Heart left ventricle (tissue), 16 donors: ENCODE data around the gene SPATA3. TPM values are rescaled to one million over a fixed set of nuclear protein-coding genes. Genes with fewer than 3 reads are reported as not detected.

ENCODE experiments used
- ATAC-seq, 4 donors: fragments of 200-7000 bp; cut with Tn5 transposase; one replicate each; pipeline ENCODE4 v1.9.1; 2020 to 2022; ENCODE audit warnings: moderate library complexity in 4 of 4, mild to moderate bottlenecking in 3 of 4, moderate number of reproducible peaks in 1 of 4
- DNase-seq, 5 donors: peaks; one replicate each; pipeline ENCODE4 v3.0.0-alpha.2; 2020
- H3K27ac ChIP-seq, 12 donors: fragments of 200-600 bp; sonication (generic) in 4 of 12; one replicate each; pipeline versions ENCODE4 v1.5.0 to v1.8.0; 2016 to 2022; ENCODE audit warnings: mild to moderate bottlenecking in 2 of 12
- H3K27me3 ChIP-seq, 9 donors: fragments of 200-600 bp; sonication (generic) in 2 of 9; one replicate each; pipeline versions ENCODE4 v1.5.1 to v1.8.0; 2016 to 2022; ENCODE audit warnings: mild to moderate bottlenecking in 3 of 9
- H3K36me3 ChIP-seq, 9 donors: fragments of 200-600 bp; sonication (generic) in 2 of 9; one replicate each; pipeline versions ENCODE4 v1.5.0 to v1.8.0; 2018 to 2022; ENCODE audit warnings: mild to moderate bottlenecking in 2 of 9
- H3K4me1 ChIP-seq, 12 donors: fragments of 200-600 bp; sonication (generic) in 4 of 12; one replicate each; pipeline versions ENCODE4 v1.5.0 to v1.8.0; 2016 to 2022; ENCODE audit warnings: mild to moderate bottlenecking in 3 of 12
- H3K4me3 ChIP-seq, 12 donors: fragments of 200-600 bp; sonication (generic) in 4 of 12; one replicate each; pipeline versions ENCODE4 v1.5.0 to v1.8.0; 2017 to 2022; ENCODE audit warnings: mild to moderate bottlenecking in 9 of 12, moderate library complexity in 4 of 12
- H3K9me3 ChIP-seq, 12 donors: fragments of 200-600 bp; sonication (generic) in 4 of 12; one replicate each; pipeline versions ENCODE4 v1.5.0 to v1.8.0; 2016 to 2022; ENCODE audit warnings: mild to moderate bottlenecking in 1 of 12
- CTCF ChIP-seq, 12 donors: fragments of 200-600 bp; sonication (generic) in 4 of 12; IDR thresholded peaks; one replicate each; pipeline versions ENCODE4 v1.5.0 to v1.8.0; 2018 to 2022; ENCODE audit warnings: antibody characterized with exemption in 12 of 12, mild to moderate bottlenecking in 5 of 12
- POLR2A ChIP-seq, 2 donors: fragments of 450-650 bp; IDR thresholded peaks; one replicate each; pipeline ENCODE4 v1.6.1; 2017; ENCODE audit warnings: antibody characterized with exemption in 2 of 2, mild to moderate bottlenecking in 2 of 2, moderate library complexity in 2 of 2
- WGBS, 4 donors: extraction: QIAGEN DNeasy Blood & Tissue Kit in 2 of 4; methylation state at CpG; one replicate each; pipeline versions ENCODE4 v1.1.5 to v1.1.7; 2013 to 2018; 5-methylcytosine and 5-hydroxymethylcytosine counted together
- intact Hi-C, 10 donors: fragments of 100-400 bp; cut with DNase I; formaldehyde crosslinking; loops; one replicate each; pipeline versions ENCODE4 v1.11.1 to v1.14.2; 2022
- polyA plus RNA-seq, 2 donors: library from polyadenylated mRNA; stranded (reverse); fragments of 200-250 nt; gene quantifications; one replicate each; pipeline ENCODE4 v1.2.3, GENCODE V29; 2013
- total RNA-seq, 9 donors: library from RNA; depleted of rRNA in 2 of 9; stranded (reverse); fragments of >200 nt in 2 of 9; fragmentation: NEBNext Ultra II Directional in 3 of 9; extraction: Animal tissue kit (Norgen Biotek cat#: 25700) in 3 of 9; gene quantifications; one replicate each; pipeline versions ENCODE4 v1.1.0 to v1.2.4, GENCODE V29; 2016 to 2023
- donor health status: ischemic (EF 13 %, LVEDD 7.1; RV severe dilation, severe dysfunction).
- donor health status: healthy with polysubstance abuse.
- donor health status: DM: no; HTN: yes; CAD: no.
- donor health status: DM: no; HTN: no; CAD: no.
- donor health status: ischemic (EF 25% LVEDD 6.9; RV normal size, moderate dysfunction).
- donor health status: ischemic (EF 25% LVEDD 5.7; RV mildly dilated, moderate dysfunction).
- donor health status: healthy.
- donor health status: DM: yes; HTN: yes; CAD: no.
- donor health status: ischemic (EF 35%, LVEDD 5.7; RV mildly dilated, moderate dysfunction).
- donor health status: nonischemic (EF 11% LVEDD 7.7; RV severe dilation, severe dysfunction).
- donor health status: DM: yes; HTN: yes; CAD: no.
- donor health status: PGD.
- donor health status: ischemic (EF 29% LVEDD 5.4; RV normal size, mild dysfunction).
- donor health status: nonischemic (EF 23%, LVEDD 6.1; RV moderate dilation, normal function).

The SPATA3 gene
- total and polyA plus RNA-seq, 11 donors: not detected

GRCh38 chr2:231034291-231034882, 38.5 kb downstream of the SPATA3 start:
- no peak for ATAC-seq
- no peak overlapping the region for H3K27ac ChIP-seq
- no peak overlapping the region for H3K4me3 ChIP-seq
- H3K27me3 ChIP-seq: peaks cover 4 to 69% (median 33%) of the 10 kb centered on the region in 9 donors
- H3K9me3 ChIP-seq: no peaks in the 10 kb centered on the region
- H3K36me3 ChIP-seq: no peaks in the 10 kb centered on the region
- TF ChIP-seq CTCF (IDR thresholded peaks at IDR 0.05): no peak
- DNase-seq: no peak
- H3K4me1 ChIP-seq: peaks cover 0 to 15% (median 0%) of the 10 kb centered on the region in 12 donors
- 40 to 46% (median 44%) methylated on average over 4 of the region's 4 CpGs for WGBS, 4 donors
- intact Hi-C loops: no loop called here

- Histone ChIP-seq H3K27ac (no peak overlapping the region), H3K27me3 (peaks cover 8 to 79% (median 44%) of the 10 kb centered on the region in 9 donors), H3K36me3 (no peaks in the 10 kb centered on the region), H3K9me3 (no peaks in the 10 kb centered on the region), H3K4me3 (no peak overlapping the region), H3K4me1 (peaks cover 0 to 15% (median 0%) of the 10 kb centered on the region in 12 donors)
- TF ChIP-seq POLR2A (IDR thresholded peaks at IDR 0.05): no peak
- no peak for TF ChIP-seq CTCF (IDR thresholded peaks at IDR 0.05)
- ATAC-seq (no peak), DNase-seq (no peak)
- intact Hi-C loops: no loop called here
- 47 to 63% (median 56%) methylated on average over 4 of the region's 4 CpGs for WGBS, 4 donors
These were observed 40.2 kb downstream of the SPATA3 start for GRCh38 chr2:231036131-231036530.

GRCh38 chr2:231036578-231037106, 40.7 kb downstream of the SPATA3 start:
- H3K9me3 ChIP-seq: no peaks in the 10 kb centered on the region
- no peak overlapping the region for H3K27ac ChIP-seq
- H3K4me3 ChIP-seq: no peak overlapping the region
- no peaks in the 10 kb centered on the region for H3K36me3 ChIP-seq
- intact Hi-C loops: no loop called here
- ATAC-seq: no peak
- no peak for DNase-seq
- H3K27me3 ChIP-seq: peaks cover 8 to 79% (median 48%) of the 10 kb centered on the region in 9 donors
- TF ChIP-seq CTCF (IDR thresholded peaks at IDR 0.05): no peak
- TF ChIP-seq POLR2A (IDR thresholded peaks at IDR 0.05): no peak
- 55 to 61% (median 57%) methylated on average over 12 of the region's 12 CpGs for WGBS, 4 donors
- peaks cover 0 to 15% (median 0%) of the 10 kb centered on the region in 12 donors for H3K4me1 ChIP-seq

- 1 to 2% (median 1%) methylated on average over 23 to 61 of the region's 61 CpGs for WGBS, 4 donors
- Histone ChIP-seq H3K27ac (no peak within 1 kb of the TSS), H3K36me3 (no peaks in the 10 kb centered on the region), H3K27me3 (peaks cover 8 to 81% (median 48%) of the 10 kb centered on the region in 9 donors), H3K4me3 (peak within 1 kb of the TSS in 7 of 12 donors; percentile 12 to 44 (median 25)), H3K9me3 (no peaks in the 10 kb centered on the region), H3K4me1 (peaks cover 0 to 15% (median 0%) of the 10 kb centered on the region in 12 donors)
- TF ChIP-seq POLR2A (IDR thresholded peaks at IDR 0.05): no peak
- no peak for TF ChIP-seq CTCF (IDR thresholded peaks at IDR 0.05)
- ATAC-seq (peak in 1 of 4 donors; percentile 45), DNase-seq (no peak)
- intact Hi-C loops: no loop called here
These were observed 41.3 kb downstream of the SPATA3 start, which contains the start of gene C2orf72 for GRCh38 chr2:231037202-231037730. Gene C2orf72 (plus strand): TSS chr2:231037523. CDS start chr2:231037566, 43 bp downstream.
